ENCODE results near the gene ZNF554.

ZNF554 gene

DNA sequence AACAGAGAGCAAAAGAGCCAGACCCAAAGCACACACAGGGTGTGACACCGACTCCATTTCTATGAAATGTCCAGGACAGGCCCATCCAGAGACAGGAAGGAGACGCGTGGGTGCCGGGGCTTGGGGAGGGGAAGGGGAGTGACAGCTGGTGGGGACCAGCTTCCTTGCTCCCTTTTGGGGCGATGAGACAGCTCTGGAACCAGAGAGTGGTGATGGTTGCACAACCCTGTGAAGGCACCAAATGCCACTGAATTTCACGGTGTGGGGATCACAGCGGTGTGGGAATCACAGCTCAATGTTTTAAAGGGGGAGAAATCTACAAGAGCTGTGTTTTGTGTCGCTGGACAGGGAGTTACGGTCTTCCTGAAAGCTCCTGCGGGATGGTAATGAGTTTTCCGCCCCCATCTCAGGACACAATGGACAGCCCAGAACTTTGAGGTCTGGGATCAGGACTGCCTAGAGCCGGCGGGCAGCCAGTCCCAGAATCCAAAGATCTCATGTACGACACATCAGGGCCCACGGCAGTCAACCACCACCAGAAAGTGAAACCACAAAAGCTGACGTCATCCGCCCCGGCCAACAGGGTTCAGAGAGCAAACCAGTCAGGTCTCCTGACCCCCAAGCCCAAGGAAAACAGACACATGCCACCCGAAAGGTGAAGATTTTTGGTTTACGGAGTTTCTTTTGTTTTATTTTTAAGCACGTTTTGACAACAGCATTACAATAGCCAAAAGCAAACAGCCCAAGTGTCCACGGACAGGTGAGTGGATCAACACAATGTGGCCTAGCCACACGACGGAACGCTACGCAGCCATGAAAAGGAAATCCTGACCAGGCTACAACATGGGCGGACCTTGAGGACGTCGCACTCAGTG is 43.9 kb upstream of the ZNF554 start:
- peak; percentile 86 for DNase-seq (ENCODE audit: low spot score)
- in situ Hi-C loops (cut with MboI; ENCODE audit: low pct_unique_long_range_greater_than_20kb, low sequenced_read_pairs, unreplicated experiment): no loop called here
- TF ChIP-seq CTCF (IDR thresholded peaks at IDR 0.05; ENCODE audit: extremely low read depth, insufficient read depth, missing control alignments): no peak

DNA sequence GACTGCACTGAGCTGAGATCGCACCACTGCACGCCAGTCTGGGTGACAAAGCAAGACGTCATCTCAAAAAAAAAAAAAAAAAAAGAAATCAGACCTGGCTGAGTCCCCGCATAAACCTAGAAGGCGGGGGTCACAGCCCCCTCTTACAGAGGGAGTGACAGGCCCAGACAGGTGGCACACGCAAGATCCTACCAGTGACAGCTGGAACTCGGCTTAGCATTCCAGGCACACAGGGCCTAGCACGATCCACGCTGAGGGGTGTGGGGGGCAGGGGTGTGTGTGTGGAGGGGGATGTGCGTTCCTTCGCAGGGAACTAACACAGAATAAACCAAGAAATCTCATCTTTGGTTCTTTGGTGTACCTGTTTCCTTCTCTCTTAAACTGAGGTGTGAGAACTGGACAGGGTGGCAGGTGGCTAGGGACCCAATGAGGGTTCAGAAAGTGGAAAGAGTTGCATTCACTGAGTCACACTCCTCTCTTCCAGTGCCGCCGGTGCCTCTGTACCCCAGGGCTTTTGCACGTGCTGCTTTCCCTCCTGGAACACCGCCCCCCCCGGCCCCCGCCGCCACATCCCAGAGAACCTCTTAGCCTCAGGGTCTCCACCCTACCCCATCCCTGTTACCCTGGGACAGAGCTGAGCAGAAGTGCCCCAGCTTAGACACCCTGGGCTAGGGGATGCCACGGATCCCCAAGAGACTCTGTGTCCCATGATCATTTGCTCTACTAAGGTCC is 41.5 kb upstream of the ZNF554 start:
- no peak for DNase-seq (ENCODE audit: low spot score)
- TF ChIP-seq CTCF (IDR thresholded peaks at IDR 0.05; ENCODE audit: extremely low read depth, insufficient read depth, missing control alignments): no peak
- in situ Hi-C loops (cut with MboI; ENCODE audit: low pct_unique_long_range_greater_than_20kb, low sequenced_read_pairs, unreplicated experiment): no loop called here

DNA sequence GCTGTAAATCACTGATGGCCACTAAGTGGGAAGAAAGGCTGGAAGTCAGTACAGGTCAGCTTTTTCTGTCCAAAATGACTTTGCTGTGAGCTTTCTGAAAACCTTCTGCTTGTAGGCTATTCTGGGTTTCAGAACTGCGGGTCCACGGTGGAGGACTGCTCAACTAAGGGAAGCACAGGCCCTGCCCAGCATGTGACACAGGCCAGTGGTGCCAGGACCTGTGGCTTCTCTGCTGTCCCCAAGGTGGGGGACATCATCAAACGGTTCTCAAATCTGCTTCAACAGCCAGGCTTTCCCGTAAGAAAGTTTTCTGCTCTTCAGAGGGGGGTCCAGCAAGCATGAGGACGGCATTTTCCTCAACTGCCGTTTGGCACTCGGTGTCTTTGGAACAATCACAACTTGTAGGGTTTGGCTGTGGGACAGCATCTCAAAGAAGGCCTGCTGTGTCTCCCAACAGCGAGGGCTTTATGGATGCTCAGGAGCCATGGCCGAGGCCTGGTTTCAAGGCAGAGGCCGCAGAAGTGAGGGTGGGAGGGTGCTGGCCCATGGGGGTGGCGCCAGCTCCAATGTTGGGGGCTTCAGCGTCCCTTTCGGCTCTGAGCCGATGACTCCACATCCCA is 40.4 kb upstream of the ZNF554 start:
- TF ChIP-seq CTCF (IDR thresholded peaks at IDR 0.05; ENCODE audit: extremely low read depth, insufficient read depth, missing control alignments): no peak
- in situ Hi-C loops (cut with MboI; ENCODE audit: low pct_unique_long_range_greater_than_20kb, low sequenced_read_pairs, unreplicated experiment): no loop called here
- no peak for DNase-seq (ENCODE audit: low spot score)

DNA sequence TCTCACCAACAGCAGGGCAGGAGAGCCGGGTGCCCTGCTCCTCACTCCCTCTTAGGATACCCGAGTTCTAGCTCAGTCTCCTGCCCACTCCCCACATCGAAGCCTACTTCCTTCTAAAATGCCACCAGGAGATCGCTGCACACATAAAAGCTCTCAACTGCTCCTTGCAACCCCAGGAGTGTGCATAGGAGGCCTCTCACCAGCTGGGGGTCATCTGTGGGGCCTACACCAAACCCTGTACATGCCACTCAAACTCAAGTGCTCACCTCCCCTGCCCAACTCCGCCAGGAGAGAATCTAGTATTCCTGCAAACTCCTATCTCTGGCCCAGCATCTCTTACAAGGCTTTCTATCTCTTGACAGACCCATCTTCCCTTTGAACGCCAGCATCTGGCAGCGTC is 39.4 kb upstream of the ZNF554 start:
- no peak for DNase-seq (ENCODE audit: low spot score)
- in situ Hi-C loops (cut with MboI; ENCODE audit: low pct_unique_long_range_greater_than_20kb, low sequenced_read_pairs, unreplicated experiment): no loop called here
- TF ChIP-seq CTCF (IDR thresholded peaks at IDR 0.05; ENCODE audit: extremely low read depth, insufficient read depth, missing control alignments): no peak

DNA sequence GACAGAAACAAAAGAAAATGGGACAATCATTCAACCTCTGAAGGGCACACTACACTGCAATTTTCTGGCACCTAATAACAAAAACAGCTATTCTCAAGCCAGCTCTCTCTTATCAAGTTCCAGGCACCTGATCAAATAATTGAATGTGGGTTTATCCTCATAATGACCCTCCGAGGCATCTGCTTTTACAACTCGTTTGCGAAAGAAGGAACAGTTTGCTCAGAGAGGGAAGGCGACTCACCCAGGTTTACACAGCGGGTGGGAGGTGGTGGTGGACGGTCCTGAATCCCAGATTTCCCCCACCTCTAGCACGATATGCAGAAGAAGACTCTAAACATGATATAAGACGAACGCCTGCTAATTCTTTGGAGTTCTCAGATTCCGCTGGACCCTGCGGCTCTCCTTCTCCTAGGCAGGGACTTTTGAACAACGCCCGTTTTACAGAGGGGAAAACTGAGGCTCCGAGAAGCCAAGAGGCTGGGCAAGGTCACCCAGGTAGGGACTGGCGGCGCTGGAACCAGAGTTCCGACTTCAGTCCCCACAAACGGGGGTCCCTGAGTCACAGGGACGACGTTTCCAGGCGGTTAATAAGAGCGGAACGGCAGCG is 37.2 kb upstream of the ZNF554 start:
- in situ Hi-C loops (cut with MboI; ENCODE audit: low pct_unique_long_range_greater_than_20kb, low sequenced_read_pairs, unreplicated experiment): no loop called here
- no peak for DNase-seq (ENCODE audit: low spot score)
- TF ChIP-seq CTCF (IDR thresholded peaks at IDR 0.05; ENCODE audit: extremely low read depth, insufficient read depth, missing control alignments): no peak

All from GM13977 (cell line).